Spleen (tissue), 7 donors: Measurements from ENCODE around the gene NPEPL1.

Experiments used
- POLR2A ChIP-seq, 3 donors: fragments of 450-650 bp; IDR thresholded peaks; one replicate each; pipeline ENCODE4 v1.5.1; 2017; ENCODE audit warnings: antibody characterized with exemption in 3 of 3, mild to moderate bottlenecking in 1 of 3
- TF ChIP-seq, protein P1 (sequence below), 11 experiments: fragments of 200-600 bp in 7 of 11; fragments of 450-650 bp in 4 of 11; sonication (generic) in 4 of 11; IDR thresholded peaks in 8 of 11; conservative IDR thresholded peaks in 3 of 11; 1 replicate in 7 of 11; 2 replicates in 4 of 11; pipeline versions ENCODE4 v1.4.0 to v1.8.0; 2016 to 2021; ENCODE audit warnings: antibody characterized with exemption in 11 of 11, inconsistent platforms in 4 of 11, mild to moderate bottlenecking in 1 of 11
- donor health status: DM: no; HTN: no; CAD: no; lungs with moderate emphysema.
- donor health status: DM: no; HTN: no; CAD: no.
- donor health status: DM: no; HTN: no; CAD: no.

DNA sequence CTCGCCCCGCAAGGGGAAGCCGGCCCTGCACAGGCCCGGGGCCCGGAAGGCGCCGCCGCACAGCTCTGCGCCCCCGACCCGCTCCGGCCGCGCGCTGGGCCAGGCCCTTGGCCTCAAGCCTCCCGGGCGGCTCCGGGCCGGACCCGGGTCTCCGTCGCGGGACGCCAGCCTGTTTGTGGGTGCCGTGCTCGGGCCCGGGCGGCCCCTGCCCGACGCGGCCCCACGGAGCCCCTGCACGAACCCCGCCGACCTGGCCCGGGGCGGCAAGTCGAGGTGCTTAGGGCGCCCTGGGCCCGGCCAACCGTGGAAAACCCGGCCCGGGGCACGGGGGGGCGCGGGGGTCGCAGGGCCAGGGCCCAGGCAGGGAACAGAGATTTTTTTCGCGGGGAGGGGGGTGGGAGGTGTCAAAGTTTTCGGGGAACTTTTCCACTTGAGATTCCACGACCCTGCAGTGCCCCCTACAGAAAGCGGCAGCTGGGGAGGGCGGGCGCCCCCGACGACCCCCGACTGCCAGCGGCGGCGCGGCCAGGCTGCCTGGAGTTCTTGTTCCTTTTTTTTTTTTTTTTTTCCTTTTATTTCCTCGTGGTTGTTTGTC is 42.3 kb upstream of the NPEPL1 start:
- TF ChIP-seq, protein P1, sequence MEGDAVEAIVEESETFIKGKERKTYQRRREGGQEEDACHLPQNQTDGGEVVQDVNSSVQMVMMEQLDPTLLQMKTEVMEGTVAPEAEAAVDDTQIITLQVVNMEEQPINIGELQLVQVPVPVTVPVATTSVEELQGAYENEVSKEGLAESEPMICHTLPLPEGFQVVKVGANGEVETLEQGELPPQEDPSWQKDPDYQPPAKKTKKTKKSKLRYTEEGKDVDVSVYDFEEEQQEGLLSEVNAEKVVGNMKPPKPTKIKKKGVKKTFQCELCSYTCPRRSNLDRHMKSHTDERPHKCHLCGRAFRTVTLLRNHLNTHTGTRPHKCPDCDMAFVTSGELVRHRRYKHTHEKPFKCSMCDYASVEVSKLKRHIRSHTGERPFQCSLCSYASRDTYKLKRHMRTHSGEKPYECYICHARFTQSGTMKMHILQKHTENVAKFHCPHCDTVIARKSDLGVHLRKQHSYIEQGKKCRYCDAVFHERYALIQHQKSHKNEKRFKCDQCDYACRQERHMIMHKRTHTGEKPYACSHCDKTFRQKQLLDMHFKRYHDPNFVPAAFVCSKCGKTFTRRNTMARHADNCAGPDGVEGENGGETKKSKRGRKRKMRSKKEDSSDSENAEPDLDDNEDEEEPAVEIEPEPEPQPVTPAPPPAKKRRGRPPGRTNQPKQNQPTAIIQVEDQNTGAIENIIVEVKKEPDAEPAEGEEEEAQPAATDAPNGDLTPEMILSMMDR (IDR thresholded peaks at IDR 0.05 in 8 of 11, conservative IDR thresholded peaks at IDR 0.05 in 3 of 11), result no peak
- no peak for TF ChIP-seq POLR2A (IDR thresholded peaks at IDR 0.05)
